GM19025 (cell line): ENCODE results near the gene ZBTB40.

Source experiments
- ATAC-seq: cut with Tn5 transposase; IDR thresholded peaks from one replicate; pipeline ENCODE4 v1.9.1; 2021; ENCODE audit warnings: mild to moderate bottlenecking, low read depth, moderate library complexity; ENCODE audit not compliant: unreplicated experiment

The ZBTB40 gene

GRCh38 chr1:22578732-22579361 is 127.2 kb downstream of the ZBTB40 start:
- no peak for ATAC-seq

- no peak for ATAC-seq
Observed at GRCh38 chr1:22579541-22580155, 128.0 kb downstream of the ZBTB40 start.
